GM18517 (cell line): ENCODE results near the gene CNTN2.
A peak's percentile ranks its signal among the peaks of the same experiment; 100 is the strongest.

Source experiments
- ATAC-seq: cut with Tn5 transposase; IDR thresholded peaks from one replicate; pipeline ENCODE4 v1.9.1; 2021; ENCODE audit warnings: mild to moderate bottlenecking, moderate library complexity; ENCODE audit not compliant: unreplicated experiment

Gene CNTN2

DNA sequence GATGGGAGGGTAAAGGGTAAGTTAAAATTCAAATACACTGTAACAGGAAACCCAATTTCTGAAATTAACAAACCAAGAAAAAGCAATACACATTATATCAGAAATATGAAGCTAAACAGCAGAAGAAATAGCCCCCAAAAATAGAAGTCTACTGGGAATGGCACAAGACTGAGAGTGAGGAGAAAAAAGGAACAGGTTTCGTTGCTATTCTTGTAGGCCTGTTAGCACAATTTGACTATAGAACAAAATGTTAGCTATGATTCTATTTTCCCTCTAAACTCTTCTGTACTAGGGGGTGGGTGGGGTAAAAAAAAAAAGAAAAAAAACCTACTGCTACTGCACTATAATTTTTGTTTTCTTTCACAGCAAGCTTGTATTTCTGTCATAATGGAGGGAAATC is 66.3 kb downstream of the CNTN2 start:
- ATAC-seq, result no peak

DNA sequence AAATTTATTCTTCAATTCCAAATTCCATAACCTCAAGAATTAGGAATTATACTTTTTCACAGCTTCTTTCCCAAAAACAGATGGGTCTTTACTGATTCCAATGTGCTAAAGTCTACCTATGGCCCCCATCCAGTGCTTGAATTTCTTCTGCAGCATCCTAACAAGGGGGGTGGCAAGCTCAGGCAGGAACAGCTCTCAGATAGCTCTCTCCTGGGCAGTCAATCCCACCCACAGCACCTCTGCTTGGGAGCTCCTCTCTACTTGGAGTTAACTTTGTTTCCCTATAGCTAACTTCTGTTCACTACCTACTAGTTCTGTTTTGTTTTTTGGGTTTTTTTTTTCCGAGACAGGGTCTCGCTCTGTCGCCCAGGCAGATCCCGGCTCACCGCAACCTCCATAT is 66.7 kb downstream of the CNTN2 start:
- no peak for ATAC-seq

DNA sequence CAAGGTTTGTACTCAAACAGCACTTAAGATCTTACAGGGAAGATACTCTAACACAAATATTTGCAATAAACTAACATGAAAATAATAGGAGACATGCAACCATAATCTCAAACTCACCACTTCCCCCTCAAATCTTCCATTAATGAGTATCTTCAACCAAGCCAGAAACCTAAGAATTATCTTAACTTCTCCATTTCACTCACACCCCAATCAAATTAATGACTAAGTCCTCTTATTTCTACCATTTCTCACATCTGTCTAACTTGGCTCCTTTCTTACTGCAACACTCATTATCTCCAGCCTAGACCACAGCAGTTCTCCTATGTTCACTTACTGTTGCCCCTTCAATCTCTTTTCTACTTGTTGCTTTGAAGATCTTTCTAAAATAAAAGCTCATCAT is 68.3 kb downstream of the CNTN2 start:
- ATAC-seq, result no peak

DNA sequence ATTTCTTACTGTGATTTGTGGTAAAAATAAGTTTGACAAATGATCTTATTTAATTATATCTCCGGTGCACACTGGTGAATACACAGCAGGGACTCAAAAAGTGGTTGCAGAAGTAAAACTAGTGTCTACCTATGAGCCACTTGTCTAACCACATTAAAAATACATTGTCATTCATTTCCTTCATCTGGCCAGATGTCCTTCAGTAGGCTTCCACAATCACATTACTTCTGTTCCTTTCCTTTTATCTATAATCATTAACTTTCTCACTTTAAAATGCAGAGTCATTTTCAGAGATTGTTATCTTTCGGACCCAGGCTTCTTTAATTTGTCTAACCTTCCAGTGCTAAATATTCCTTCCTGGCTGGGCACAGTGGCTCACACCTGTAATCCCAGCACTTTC is 75.7 kb downstream of the CNTN2 start:
- no peak for ATAC-seq

DNA sequence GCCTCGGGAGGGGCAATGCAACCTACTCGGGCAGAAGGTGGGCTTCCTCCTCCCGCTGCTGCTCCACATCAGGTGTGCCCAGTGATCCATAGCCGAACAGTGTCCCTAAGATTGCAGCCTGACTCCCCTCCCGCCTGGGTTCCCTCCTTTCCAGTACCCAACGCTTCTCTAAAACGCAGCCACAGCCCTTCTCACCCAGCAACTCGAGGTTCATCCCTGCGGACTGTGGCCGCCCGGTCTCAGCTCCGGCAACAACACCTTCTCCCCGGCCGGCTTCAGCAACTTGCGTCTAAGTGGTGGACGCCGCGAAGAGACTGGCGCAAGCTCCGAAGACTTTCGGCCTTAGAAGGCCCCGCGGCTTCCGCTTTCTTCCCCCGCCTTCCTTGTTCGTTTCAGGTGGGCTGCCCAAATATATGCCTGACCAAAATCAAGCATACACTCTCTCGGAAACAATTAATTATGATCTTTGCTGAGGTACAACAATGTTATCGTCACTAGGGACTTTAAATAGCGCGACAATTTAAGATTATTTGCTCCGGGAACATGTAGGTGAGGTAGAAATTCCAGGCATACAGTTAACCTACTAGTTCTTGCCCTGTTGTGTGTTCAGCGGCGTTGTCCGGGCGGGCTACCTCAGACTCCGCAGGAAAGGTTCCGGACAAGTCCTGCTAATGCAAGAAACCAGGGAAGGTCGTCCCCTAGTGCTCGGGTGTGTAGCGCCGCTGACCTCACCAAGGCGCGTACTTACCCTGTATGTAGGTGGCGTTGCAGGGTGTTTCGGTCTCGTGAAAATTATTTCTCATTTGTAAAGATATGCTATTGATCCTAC is 78.9 kb downstream of the CNTN2 start, which contains the start of gene RBBP5:
Gene RBBP5, minus strand, starts transcription at position 319 of the 829 bp plus-strand sequence. Its CDS starts 105 bp downstream, at position 214.
- ATAC-seq, result peak; percentile 92

DNA sequence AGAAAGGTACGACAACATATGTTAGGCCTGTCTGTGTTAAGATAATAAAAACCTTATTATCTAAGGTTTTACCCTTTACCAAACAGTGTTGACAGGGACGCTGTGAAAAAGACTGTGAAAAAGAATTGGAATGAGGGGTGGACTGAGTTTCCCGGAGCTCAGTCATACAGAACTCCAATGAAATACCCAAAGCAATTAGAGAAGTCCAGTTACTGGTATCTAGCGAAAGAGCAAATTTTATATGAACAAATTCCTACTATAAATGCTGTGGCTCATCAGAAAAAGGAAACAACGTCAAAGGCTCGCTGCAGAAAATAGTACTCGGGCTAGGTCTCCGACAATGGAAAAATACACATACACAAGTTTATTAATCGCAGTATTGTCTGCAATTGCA is 79.5 kb downstream of the CNTN2 start:
- ATAC-seq, result peak; percentile 21

DNA sequence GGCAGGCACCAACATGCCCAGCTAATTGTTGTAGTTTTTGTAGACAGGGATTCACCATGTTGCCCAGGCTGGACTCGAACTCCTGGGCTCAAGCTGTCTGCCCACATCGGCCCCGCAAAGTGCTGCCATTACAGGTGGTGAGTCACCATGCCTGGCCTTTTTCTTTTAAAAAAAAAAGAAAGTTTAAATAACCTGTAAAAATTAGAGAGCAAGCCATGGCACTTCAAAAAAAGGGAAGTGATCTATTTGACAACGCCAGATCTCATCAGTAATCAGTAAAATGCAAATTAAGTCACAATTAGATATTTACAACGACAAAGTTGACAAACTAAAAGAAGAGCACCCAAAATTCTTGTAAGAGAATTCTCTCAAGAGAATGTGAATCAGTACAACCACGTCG is 81.7 kb downstream of the CNTN2 start:
- ATAC-seq, result no peak

DNA sequence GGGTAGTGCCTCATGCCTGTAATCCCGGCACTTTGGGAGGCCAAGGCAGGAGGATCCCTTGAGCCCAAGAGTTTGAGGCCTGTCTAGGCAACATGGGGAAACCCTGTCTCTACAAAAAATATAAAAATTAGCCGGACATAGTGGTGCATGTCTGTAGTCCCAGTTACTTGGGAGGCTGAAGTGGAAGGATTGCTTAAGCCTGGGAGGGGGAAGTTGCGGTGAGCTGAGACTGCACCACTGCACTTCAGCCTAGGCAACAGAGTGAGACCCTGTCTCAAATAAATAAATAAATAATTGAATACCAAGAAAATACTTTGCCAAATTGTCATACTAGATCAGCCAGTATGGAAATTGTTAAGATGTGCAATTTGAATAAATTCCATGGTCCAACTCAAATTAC is 84.6 kb downstream of the CNTN2 start:
- ATAC-seq, result no peak
